Cardiac muscle cell (in vitro differentiated cells and primary cell): ENCODE data around the gene LYL1. TPM values are rescaled to one million over a fixed set of nuclear protein-coding genes. Genes with fewer than 3 reads are reported as not detected.
A peak's percentile ranks its signal among the peaks of the same experiment; 100 is the strongest.

Experiments used
- DNase-seq, 2 donors: peaks; one replicate each; pipeline versions ENCODE4 v3.0.0 to v3.0.0-alpha.2; 2010 to 2017; ENCODE audit warnings: low read depth in 1 of 2, low spot score in 1 of 2
- H3K27ac ChIP-seq: fragments of 200-600 bp; sonication (generic); 2 replicates; pipeline ENCODE4 v1.5.1; 2016
- H3K27me3 ChIP-seq: fragments of 200-600 bp; sonication (generic); 2 replicates; pipeline ENCODE4 v1.6.0; 2016; ENCODE audit warnings: control low read depth
- H3K36me3 ChIP-seq: fragments of 200-600 bp; sonication (generic); 2 replicates; pipeline ENCODE4 v1.5.1; 2016; ENCODE audit warnings: control low read depth
- H3K4me1 ChIP-seq: fragments of 200-600 bp; sonication (generic); 2 replicates; pipeline ENCODE4 v1.8.1; 2017; ENCODE audit warnings: low read depth, mild to moderate bottlenecking, mixed run types
- H3K4me3 ChIP-seq: fragments of 200-600 bp; sonication (generic); 2 replicates; pipeline ENCODE4 v1.5.1; 2016; ENCODE audit warnings: mild to moderate bottlenecking
- H3K9me3 ChIP-seq: fragments of 200-600 bp; sonication (generic); 2 replicates; pipeline ENCODE4 v1.5.1; 2017; ENCODE audit warnings: low read depth, mild to moderate bottlenecking, control low read depth
- CTCF ChIP-seq: IDR thresholded peaks from 2 replicates; pipeline ENCODE4 v1.5.1; 2012; ENCODE audit warnings: low read depth, mild to moderate bottlenecking, low read length
- polyA plus RNA-seq: library from polyadenylated mRNA; unstranded; fragments of >200 nt; fragmentation: Nextera tagmentation; extraction: Ambion mirVana; gene quantifications from 2 replicates; pipeline ENCODE4 v1.2.1, GENCODE V29; 2016
- total RNA-seq: library from RNA; depleted of rRNA; stranded (reverse); fragments of >200 nt; gene quantifications from 2 replicates; pipeline ENCODE4 v1.2.3, GENCODE V29; 2016

Gene LYL1
- total and polyA plus RNA-seq, 2 experiments from 2014 or later: 4.6 to 5.6 TPM

GRCh38 chr19:13066226-13066625 lies 36.4 kb downstream of the LYL1 start:
- H3K9me3 ChIP-seq: no peaks in the 10 kb centered on the region
- no peak overlapping the region for H3K27ac ChIP-seq
- peaks cover 98% of the 10 kb centered on the region for H3K27me3 ChIP-seq
- H3K4me1 ChIP-seq: peaks cover 4% of the 10 kb centered on the region
- no peak for TF ChIP-seq CTCF
- no peak for DNase-seq
- H3K4me3 ChIP-seq: no peak overlapping the region
- H3K36me3 ChIP-seq: no peaks in the 10 kb centered on the region

- H3K27ac ChIP-seq: no peak overlapping the region
- no peak for DNase-seq
- no peak overlapping the region for H3K4me3 ChIP-seq
- peaks cover 4% of the 10 kb centered on the region for H3K4me1 ChIP-seq
- H3K9me3 ChIP-seq: no peaks in the 10 kb centered on the region
- TF ChIP-seq CTCF: no peak
- peaks cover 98% of the 10 kb centered on the region for H3K27me3 ChIP-seq
- no peaks in the 10 kb centered on the region for H3K36me3 ChIP-seq
Measured at GRCh38 chr19:13064092-13064489, 38.6 kb downstream of the LYL1 start.

- DNase-seq: no peak
- Histone ChIP-seq H3K27me3 (peaks cover 98% of the 10 kb centered on the region), H3K36me3 (no peaks in the 10 kb centered on the region), H3K9me3 (no peaks in the 10 kb centered on the region), H3K4me3 (no peak overlapping the region), H3K4me1 (peaks cover 4% of the 10 kb centered on the region), H3K27ac (no peak overlapping the region)
- no peak for TF ChIP-seq CTCF
Measured at GRCh38 chr19:13063461-13064091, 39.1 kb downstream of the LYL1 start.

GRCh38 chr19:13062317-13062716 lies 40.3 kb downstream of the LYL1 start:
- H3K27ac ChIP-seq: no peak overlapping the region
- H3K36me3 ChIP-seq: no peaks in the 10 kb centered on the region
- DNase-seq: no peak

GRCh38 chr19:13060964-13061927 lies 41.4 kb downstream of the LYL1 start:
- Histone ChIP-seq H3K36me3 (no peaks in the 10 kb centered on the region), H3K4me3 (peak overlapping the region; percentile 23), H3K27ac (no peak overlapping the region), H3K9me3 (no peaks in the 10 kb centered on the region), H3K4me1 (peaks cover 8% of the 10 kb centered on the region), H3K27me3 (peaks cover 100% of the 10 kb centered on the region)
- peak; percentile 95 for TF ChIP-seq CTCF
- DNase-seq: peak; percentile 82 to 92

More at GRCh38 chr19:13062317-13062716, 40.3 kb downstream of the LYL1 start:
- Histone ChIP-seq H3K27me3 (peaks cover 99% of the 10 kb centered on the region), H3K9me3 (no peaks in the 10 kb centered on the region), H3K4me1 (peaks cover 5% of the 10 kb centered on the region), H3K4me3 (no peak overlapping the region)
- no peak for TF ChIP-seq CTCF
